ENCODE measurements around the gene ZNF607.

GRCh38 chr19:37669450-37669914, 50.1 kb downstream of the ZNF607 start:
- TF ChIP-seq CTCF (conservative IDR thresholded peaks at IDR 0.05 in 1 of 2, IDR thresholded peaks at IDR 0.05 in 1 of 2; ENCODE audit: low read depth in 1 of 2, low read length in 2 of 2): no peak
- no peak for TF ChIP-seq EZH2 (IDR thresholded peaks at IDR 0.05; ENCODE audit: low read length, missing control alignments)

Measured in fibroblast of lung (primary cell).